GM06990 (cell line): Measurements from ENCODE around the gene ATXN8OS.

ENCODE experiments used
- DNase-seq: peaks from one replicate; pipeline ENCODE4 v3.0.0-alpha.2; 2011; ENCODE audit not compliant: insufficient read length; ENCODE audit errors: extremely low read depth
- H3K27me3 ChIP-seq: replicated peaks from 2 replicates; pipeline ENCODE4 v1.6.0; 2011; ENCODE audit warnings: low read length; ENCODE audit not compliant: control insufficient read depth, insufficient read depth
- H3K36me3 ChIP-seq: 2 replicates; pipeline ENCODE4 v1.5.1; 2011; ENCODE audit warnings: low read length; ENCODE audit not compliant: control insufficient read depth, insufficient read depth
- H3K4me3 ChIP-seq: replicated peaks from 2 replicates; pipeline ENCODE4 v1.5.1; 2011; ENCODE audit warnings: low read depth, mild to moderate bottlenecking, control low read depth, low read length
- TF ChIP-seq, protein P1 (sequence below): IDR thresholded peaks from 2 replicates; pipeline ENCODE4 v1.5.1; 2011; ENCODE audit warnings: low read length, control low read depth, mild to moderate bottlenecking, inconsistent platforms; ENCODE audit not compliant: insufficient read depth, poor library complexity, severe bottlenecking

The ATXN8OS gene

DNA sequence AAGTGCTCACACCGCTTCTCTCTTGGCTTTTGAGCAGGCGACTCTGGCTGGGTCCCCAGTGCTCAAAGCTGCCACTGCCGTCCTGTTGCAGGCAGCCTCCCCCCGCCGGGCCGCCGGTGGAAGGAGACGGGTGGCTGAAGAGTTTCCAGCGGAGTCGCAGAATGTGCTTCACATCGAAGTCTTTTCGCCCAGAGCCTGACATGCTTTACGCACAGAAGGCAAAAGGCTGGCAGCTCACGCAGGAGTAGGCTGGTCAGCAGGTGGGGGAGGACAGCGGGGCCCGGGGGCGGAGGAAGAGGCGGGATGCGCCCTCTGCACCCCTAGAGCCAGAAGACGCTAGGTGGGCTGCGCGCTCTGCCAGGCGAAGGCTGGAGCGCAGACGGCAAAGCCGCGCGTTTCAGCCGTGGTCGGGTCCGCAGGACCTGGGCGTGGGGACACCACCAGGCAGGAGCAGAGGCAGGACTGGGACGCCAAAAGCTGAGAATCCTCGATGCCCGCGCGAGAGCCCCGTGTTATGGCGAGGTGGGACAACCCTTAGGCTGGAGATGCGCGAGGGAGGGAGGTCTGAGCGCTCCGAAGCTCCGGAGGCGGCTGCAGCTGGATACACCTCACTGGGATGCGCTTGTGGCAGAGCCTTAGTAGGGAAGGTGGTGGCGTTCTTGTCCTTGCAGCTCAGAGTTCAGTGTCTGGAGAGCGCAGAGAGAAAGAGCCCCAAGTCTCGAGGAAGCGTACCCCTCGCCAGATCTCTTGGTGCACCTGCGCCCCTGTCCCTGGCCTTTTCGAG lies at the start of gene ATXN8OS:
Gene ATXN8OS (plus strand): TSS at position 329 of the 784 bp plus-strand sequence.
- H3K27me3 ChIP-seq: no peaks in the 10 kb centered on the region
- no peaks in the 10 kb centered on the region for H3K36me3 ChIP-seq
- H3K4me3 ChIP-seq: no peak within 1 kb of the TSS
- DNase-seq: no peak
- TF ChIP-seq, protein P1, sequence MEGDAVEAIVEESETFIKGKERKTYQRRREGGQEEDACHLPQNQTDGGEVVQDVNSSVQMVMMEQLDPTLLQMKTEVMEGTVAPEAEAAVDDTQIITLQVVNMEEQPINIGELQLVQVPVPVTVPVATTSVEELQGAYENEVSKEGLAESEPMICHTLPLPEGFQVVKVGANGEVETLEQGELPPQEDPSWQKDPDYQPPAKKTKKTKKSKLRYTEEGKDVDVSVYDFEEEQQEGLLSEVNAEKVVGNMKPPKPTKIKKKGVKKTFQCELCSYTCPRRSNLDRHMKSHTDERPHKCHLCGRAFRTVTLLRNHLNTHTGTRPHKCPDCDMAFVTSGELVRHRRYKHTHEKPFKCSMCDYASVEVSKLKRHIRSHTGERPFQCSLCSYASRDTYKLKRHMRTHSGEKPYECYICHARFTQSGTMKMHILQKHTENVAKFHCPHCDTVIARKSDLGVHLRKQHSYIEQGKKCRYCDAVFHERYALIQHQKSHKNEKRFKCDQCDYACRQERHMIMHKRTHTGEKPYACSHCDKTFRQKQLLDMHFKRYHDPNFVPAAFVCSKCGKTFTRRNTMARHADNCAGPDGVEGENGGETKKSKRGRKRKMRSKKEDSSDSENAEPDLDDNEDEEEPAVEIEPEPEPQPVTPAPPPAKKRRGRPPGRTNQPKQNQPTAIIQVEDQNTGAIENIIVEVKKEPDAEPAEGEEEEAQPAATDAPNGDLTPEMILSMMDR: no peak

DNA sequence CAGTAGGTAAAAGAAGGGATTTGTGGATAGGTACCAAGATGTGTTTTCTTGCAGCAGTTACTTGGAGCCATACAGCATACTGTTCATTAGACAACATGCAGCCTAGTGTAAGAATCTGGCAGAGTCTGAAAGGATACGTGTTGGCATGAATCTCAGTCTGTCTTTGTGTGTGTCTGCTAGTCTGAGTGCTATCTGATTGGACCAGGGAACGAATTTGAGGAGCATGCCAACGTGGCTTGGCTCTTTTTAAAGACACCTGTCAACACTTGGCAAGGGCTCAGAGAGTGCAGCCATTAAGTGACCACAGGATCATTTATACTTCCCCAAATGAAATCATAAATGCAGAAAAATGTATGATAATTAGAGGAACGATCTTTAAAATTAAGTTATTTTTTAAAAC lies 27.6 kb upstream of the ATXN8OS start:
- Histone ChIP-seq H3K4me3 (no peak overlapping the region), H3K27me3 (no peaks in the 10 kb centered on the region), H3K36me3 (no peaks in the 10 kb centered on the region)
- DNase-seq: no peak
- TF ChIP-seq, protein P1: no peak

DNA sequence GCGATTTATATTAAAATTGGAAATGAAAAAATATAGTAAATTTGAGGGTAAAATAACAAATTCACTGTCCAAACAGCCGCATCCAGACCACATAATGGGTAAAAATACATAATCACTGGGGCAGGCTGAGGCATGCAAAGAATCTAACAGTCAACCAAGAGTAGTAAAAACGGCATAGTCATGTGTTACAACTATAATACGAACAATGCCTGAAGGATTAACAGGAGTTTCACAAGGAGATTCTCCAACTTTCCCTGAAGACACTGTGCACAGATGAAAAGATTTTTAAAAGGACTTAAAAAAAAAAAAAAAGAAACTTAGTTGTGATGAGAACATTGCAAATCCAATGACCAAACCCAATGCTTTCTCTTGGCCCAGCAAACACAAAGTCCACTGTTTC lies 20.4 kb upstream of the ATXN8OS start:
- TF ChIP-seq, protein P1: no peak
- H3K4me3 ChIP-seq: no peak overlapping the region
- no peaks in the 10 kb centered on the region for H3K36me3 ChIP-seq
- no peak for DNase-seq
- H3K27me3 ChIP-seq: no peaks in the 10 kb centered on the region

- Histone ChIP-seq H3K36me3 (no peaks in the 10 kb centered on the region), H3K4me3 (no peak overlapping the region), H3K27me3 (no peaks in the 10 kb centered on the region)
- DNase-seq: no peak
- TF ChIP-seq, protein P1: no peak
Observed at GRCh38 chr13:70088926-70089325, 18.7 kb upstream of the ATXN8OS start.

DNA sequence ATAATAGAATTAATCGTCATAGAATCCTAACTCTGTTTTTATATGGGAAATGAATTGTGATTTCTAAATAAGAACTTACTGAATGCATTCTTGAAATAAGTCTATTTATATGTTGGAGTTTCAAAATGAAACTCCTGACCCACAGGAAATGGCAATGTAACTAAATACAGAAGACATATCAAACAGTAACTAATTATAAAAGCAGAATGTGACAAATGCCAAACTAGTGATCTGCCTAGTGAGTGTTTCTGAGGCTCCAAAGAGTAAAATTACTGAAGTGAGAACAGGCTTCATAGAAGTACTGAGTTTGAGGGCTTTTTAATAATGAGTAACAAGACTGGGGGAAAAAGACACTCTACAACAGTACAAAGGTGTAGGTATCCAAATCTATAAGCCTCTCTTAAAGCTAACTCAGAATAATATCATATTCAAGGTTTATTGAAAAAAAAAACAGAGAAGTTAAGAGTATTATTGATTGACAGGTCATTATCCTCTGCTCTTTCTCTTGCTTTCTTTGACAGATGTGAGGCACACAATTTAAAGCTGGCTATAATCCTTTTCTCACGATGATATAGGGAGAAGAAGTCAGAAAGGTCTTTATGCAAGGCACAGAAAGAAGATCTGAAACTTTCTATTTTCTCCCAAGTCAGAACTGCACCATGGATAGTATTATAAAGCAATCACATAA lies 17.4 kb upstream of the ATXN8OS start:
- no peak for DNase-seq
- H3K27me3 ChIP-seq: no peaks in the 10 kb centered on the region
- no peak overlapping the region for H3K4me3 ChIP-seq
- no peaks in the 10 kb centered on the region for H3K36me3 ChIP-seq
- TF ChIP-seq, protein P1: no peak

DNA sequence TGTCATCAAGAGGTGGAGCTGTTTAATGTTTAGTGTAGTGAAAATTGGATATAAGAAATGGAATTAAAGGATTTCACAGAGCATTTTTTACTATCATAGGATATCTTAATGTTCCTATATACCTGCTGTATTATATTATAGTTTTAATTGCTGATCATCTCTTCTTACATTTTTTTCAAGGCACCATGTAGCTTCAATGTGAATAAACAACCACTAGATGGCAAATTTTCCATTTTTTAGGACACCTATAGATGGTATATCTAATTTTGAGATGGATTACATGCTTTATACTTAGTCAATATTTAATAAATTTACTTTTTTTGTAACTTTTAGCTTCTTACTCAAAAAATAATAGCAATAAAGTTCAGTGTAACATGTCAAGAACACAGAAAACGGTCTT lies 9.0 kb upstream of the ATXN8OS start:
- no peak overlapping the region for H3K4me3 ChIP-seq
- no peaks in the 10 kb centered on the region for H3K27me3 ChIP-seq
- DNase-seq: no peak
- no peaks in the 10 kb centered on the region for H3K36me3 ChIP-seq
- TF ChIP-seq, protein P1: no peak
